Lower leg skin (tissue), 3 donors: Measurements from ENCODE around the gene SDK1.

ENCODE experiments used
- CTCF ChIP-seq, 3 donors: fragments of 450-650 bp; IDR thresholded peaks; one replicate each; pipeline ENCODE4 v1.5.1; 2016; ENCODE audit warnings: antibody characterized with exemption in 3 of 3, mild to moderate bottlenecking in 3 of 3, moderate library complexity in 2 of 3
- POLR2A ChIP-seq, 2 donors: fragments of 450-650 bp; IDR thresholded peaks; one replicate each; pipeline ENCODE4 v1.6.1; 2016 to 2017; ENCODE audit warnings: antibody characterized with exemption in 2 of 2, mild to moderate bottlenecking in 1 of 2, moderate library complexity in 1 of 2

- no peak for TF ChIP-seq CTCF (IDR thresholded peaks at IDR 0.05)
- TF ChIP-seq POLR2A (IDR thresholded peaks at IDR 0.05) = no peak
These were observed 830.0 kb downstream of the SDK1 start for GRCh38 chr7:4131063-4131462.
